GM23338 (cell line): ENCODE results near the gene GATA5. TPM values are rescaled to one million over a fixed set of nuclear protein-coding genes. Genes with fewer than 3 reads are reported as not detected.

ENCODE experiments used
- ATAC-seq: fragments of 200-7000 bp; cut with Tn5 transposase; 3 replicates; pipeline ENCODE4 v1.9.1; 2020
- DNase-seq: peaks from one replicate; pipeline ENCODE4 v3.0.0-alpha.2; 2015; ENCODE audit warnings: low spot score
- H2AFZ ChIP-seq: fragments of 200-600 bp; sonication (generic); 2 replicates; pipeline ENCODE4 v1.8.0; 2016; ENCODE audit warnings: antibody characterized with exemption, mild to moderate bottlenecking, moderate library complexity
- H3F3A ChIP-seq: fragments of 200-600 bp; sonication (generic); replicated peaks from 2 replicates; pipeline ENCODE4 v1.8.0; 2017; ENCODE audit warnings: antibody characterized with exemption, mixed run types, low read depth
- H3K27ac ChIP-seq: fragments of 200-600 bp; sonication (generic); 2 replicates; pipeline ENCODE4 v1.6.1; 2016; ENCODE audit warnings: low read depth
- H3K27me3 ChIP-seq: fragments of 200-600 bp; sonication (generic); 2 replicates; pipeline ENCODE4 v1.8.0; 2016; ENCODE audit warnings: mild to moderate bottlenecking, mixed run types, moderate library complexity; ENCODE audit not compliant: insufficient read depth
- H3K36me3 ChIP-seq: fragments of 200-600 bp; sonication (generic); 2 replicates; pipeline ENCODE4 v1.8.0; 2016; ENCODE audit warnings: mild to moderate bottlenecking; ENCODE audit not compliant: insufficient read depth
- H3K4me1 ChIP-seq: fragments of 200-600 bp; sonication (generic); 2 replicates; pipeline ENCODE4 v1.8.0; 2016; ENCODE audit warnings: mild to moderate bottlenecking, moderate library complexity; ENCODE audit not compliant: insufficient read depth
- H3K4me2 ChIP-seq: fragments of 200-600 bp; sonication (generic); 2 replicates; pipeline ENCODE4 v1.7.1; 2017; ENCODE audit warnings: mixed run types
- H3K4me3 ChIP-seq: fragments of 200-600 bp; sonication (generic); 2 replicates; pipeline ENCODE4 v1.6.1; 2016; ENCODE audit warnings: mixed run types
- H3K79me2 ChIP-seq: fragments of 200-600 bp; sonication (generic); replicated peaks from 2 replicates; pipeline ENCODE4 v1.8.0; 2017; ENCODE audit warnings: mild to moderate bottlenecking; ENCODE audit not compliant: insufficient read depth
- H3K9me2 ChIP-seq: fragments of 200-600 bp; sonication (generic); 2 replicates; pipeline ENCODE4 v1.8.0; 2017; ENCODE audit not compliant: insufficient read depth
- H4K20me1 ChIP-seq: fragments of 200-600 bp; sonication (generic); replicated peaks from 2 replicates; pipeline ENCODE4 v1.8.0; 2017; ENCODE audit warnings: mild to moderate bottlenecking; ENCODE audit not compliant: insufficient read depth
- H3K27ac Mint-ChIP-seq: 2 replicates; pipeline ENCODE4 v1.8.0; 2020; ENCODE audit warnings: inconsistent platforms, mild to moderate bottlenecking, moderate library complexity, mixed read lengths
- H3K27me3 Mint-ChIP-seq: 3 replicates; pipeline ENCODE4 v1.8.0; 2022; ENCODE audit warnings: low read depth, mild to moderate bottlenecking, moderate library complexity, mixed read lengths, inconsistent platforms; ENCODE audit not compliant: insufficient read depth, poor library complexity
- H3K36me3 Mint-ChIP-seq: 3 replicates; pipeline ENCODE4 v1.8.0; 2021; ENCODE audit warnings: low read depth, mild to moderate bottlenecking, inconsistent platforms, moderate library complexity, mixed read lengths
- H3K4me1 Mint-ChIP-seq: 3 replicates; pipeline ENCODE4 v1.8.0; 2020; ENCODE audit warnings: mild to moderate bottlenecking, inconsistent platforms, mixed read lengths
- H3K4me3 Mint-ChIP-seq: 3 replicates; pipeline ENCODE4 v1.8.0; 2021; ENCODE audit warnings: moderate library complexity, mild to moderate bottlenecking, inconsistent platforms, mixed read lengths
- H3K9me3 Mint-ChIP-seq: 3 replicates; pipeline ENCODE4 v1.8.0; 2020; ENCODE audit warnings: moderate library complexity, mild to moderate bottlenecking, inconsistent platforms, mixed read lengths
- CREB1 ChIP-seq: fragments of 250-450 bp; sonication (Bioruptor Pico); IDR thresholded peaks from 2 replicates; pipeline ENCODE4 v1.5.0; 2020; ENCODE audit warnings: low read depth, mild to moderate bottlenecking, moderate library complexity
- CTCF ChIP-seq, 2 experiments: fragments of 200-600 bp in 1 of 2; sonication (generic) in 1 of 2; conservative IDR thresholded peaks; 2 replicates each; pipeline versions ENCODE4 v1.5.1 to v1.6.1; 2016 to 2017; ENCODE audit warnings: antibody characterized with exemption in 2 of 2, low read depth in 2 of 2, mild to moderate bottlenecking in 2 of 2, moderate library complexity in 1 of 2
- ETS1 ChIP-seq: IDR thresholded peaks from 2 replicates; pipeline ENCODE4 v1.6.1; 2016; ENCODE audit warnings: antibody characterized with exemption
- EZH2phosphoT487 ChIP-seq: fragments of 200-600 bp; sonication (generic); IDR thresholded peaks from one replicate; pipeline ENCODE4 v1.8.1; 2018; ENCODE audit warnings: antibody characterized with exemption; ENCODE audit not compliant: unreplicated experiment
- JUNB ChIP-seq: IDR thresholded peaks from one replicate; pipeline ENCODE4 v1.6.1; 2016; ENCODE audit warnings: antibody characterized with exemption; ENCODE audit not compliant: unreplicated experiment
- NANOG ChIP-seq: IDR thresholded peaks from 2 replicates; pipeline ENCODE4 v1.6.1; 2016; ENCODE audit warnings: antibody characterized with exemption, borderline replicate concordance
- POLR2AphosphoS5 ChIP-seq: IDR thresholded peaks from 2 replicates; pipeline ENCODE4 v1.6.1; 2016; ENCODE audit warnings: antibody characterized with exemption, low read depth
- REST ChIP-seq: IDR thresholded peaks from one replicate; pipeline ENCODE4 v1.6.1; 2018; ENCODE audit warnings: antibody characterized with exemption; ENCODE audit not compliant: unreplicated experiment
- STAT1 ChIP-seq: IDR thresholded peaks from one replicate; pipeline ENCODE4 v1.6.1; 2016; ENCODE audit warnings: antibody characterized with exemption; ENCODE audit not compliant: unreplicated experiment
- polyA plus RNA-seq: library from polyadenylated mRNA; unstranded; fragments of >200 nt; fragmentation: Nextera tagmentation; extraction: Ambion mirVana; gene quantifications from 2 replicates; pipeline ENCODE4 v1.2.1, GENCODE V29; 2016
- total RNA-seq: library from RNA; depleted of rRNA; stranded (reverse); fragments of >200 nt; shearing (Covaris generic); gene quantifications from 2 replicates; pipeline ENCODE4 v1.2.3, GENCODE V29; 2014

GATA5 gene
- total and polyA plus RNA-seq, 2 experiments from 2014 or later: 0.60 to 0.73 TPM

- TF ChIP-seq CREB1 (CRISPR knock-in tag): no peak
- TF ChIP-seq ETS1: no peak
- TF ChIP-seq REST: no peak
- no peak for TF ChIP-seq NANOG
- no peak for TF ChIP-seq EZH2phosphoT487
- TF ChIP-seq POLR2AphosphoS5: no peak
Observed at GRCh38 chr20:62472138-62472940, 3.5 kb downstream of the GATA5 start (continued).

DNA sequence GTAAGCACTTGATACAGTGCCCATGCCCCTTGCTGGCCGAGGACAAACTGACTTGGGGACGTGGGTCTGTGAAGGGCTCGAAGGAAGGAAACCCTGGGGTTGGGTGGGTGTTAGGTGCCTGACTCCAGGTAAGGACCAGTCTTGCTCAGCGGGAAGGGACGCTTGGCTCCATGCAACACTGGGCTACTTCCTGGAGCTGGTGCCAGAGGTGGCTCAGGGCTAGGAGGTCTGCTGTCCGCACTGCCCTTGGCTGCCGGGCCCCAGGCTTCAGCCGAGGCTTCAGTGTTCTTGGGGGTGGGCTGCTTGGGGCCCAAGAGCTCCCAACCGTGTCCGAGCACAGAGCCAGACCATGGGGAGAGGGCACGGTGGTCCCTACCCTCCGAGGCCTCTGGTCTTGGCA, 5.3 kb downstream of the GATA5 start:
- no peaks in the 10 kb centered on the region for H3K79me2 ChIP-seq
- TF ChIP-seq JUNB (no peak), NANOG (no peak), STAT1 (no peak), EZH2phosphoT487 (no peak), ETS1 (no peak), POLR2AphosphoS5 (no peak), CTCF (conservative IDR thresholded peaks at IDR 0.05; ENCODE audit: low read depth in 2 of 2) (no peak), REST (no peak)
- H3K27ac Mint-ChIP-seq: no peak overlapping the region

More for the DNA sequence above, 5.3 kb downstream of the GATA5 start:
- Mint-ChIP-seq H3K27me3 (peaks cover 32% of the 10 kb centered on the region), H3K4me1 (peaks cover 8% of the 10 kb centered on the region), H3K36me3 (no peaks in the 10 kb centered on the region), H3K9me3 (no peaks in the 10 kb centered on the region), H3K4me3 (no peak overlapping the region)
- Histone ChIP-seq H3K27me3 (peaks cover 24% of the 10 kb centered on the region), H3K4me3 (no peak overlapping the region), H2AFZ (peak overlapping the region; percentile 38; the same call in 1 of the 2 replicates), H3K9me2 (no peaks in the 10 kb centered on the region), H3K36me3 (no peaks in the 10 kb centered on the region), H3K4me2 (no peak overlapping the region), H4K20me1 (no peaks in the 10 kb centered on the region), H3K4me1 (peaks cover 8% of the 10 kb centered on the region), H3F3A (0 out of 2 replicates have a peak, but pooled peaks cover 10% of the 10 kb centered on the region), H3K27ac (no peak overlapping the region)
- DNase-seq (no peak), ATAC-seq (no peak)
